Fibroblast of peridontal ligament (primary cell): ENCODE measurements around the gene VWA7.
"Not testable (repeated sequence)": the region's sequence is repeated elsewhere in the genome, so short reads cannot be mapped to it uniquely, and the experiment has no call there.

Source experiments
- DNase-seq: peaks from one replicate; pipeline ENCODE4 v3.0.0-alpha.2; 2010; ENCODE audit errors: extremely low read depth

Gene VWA7, protein sequence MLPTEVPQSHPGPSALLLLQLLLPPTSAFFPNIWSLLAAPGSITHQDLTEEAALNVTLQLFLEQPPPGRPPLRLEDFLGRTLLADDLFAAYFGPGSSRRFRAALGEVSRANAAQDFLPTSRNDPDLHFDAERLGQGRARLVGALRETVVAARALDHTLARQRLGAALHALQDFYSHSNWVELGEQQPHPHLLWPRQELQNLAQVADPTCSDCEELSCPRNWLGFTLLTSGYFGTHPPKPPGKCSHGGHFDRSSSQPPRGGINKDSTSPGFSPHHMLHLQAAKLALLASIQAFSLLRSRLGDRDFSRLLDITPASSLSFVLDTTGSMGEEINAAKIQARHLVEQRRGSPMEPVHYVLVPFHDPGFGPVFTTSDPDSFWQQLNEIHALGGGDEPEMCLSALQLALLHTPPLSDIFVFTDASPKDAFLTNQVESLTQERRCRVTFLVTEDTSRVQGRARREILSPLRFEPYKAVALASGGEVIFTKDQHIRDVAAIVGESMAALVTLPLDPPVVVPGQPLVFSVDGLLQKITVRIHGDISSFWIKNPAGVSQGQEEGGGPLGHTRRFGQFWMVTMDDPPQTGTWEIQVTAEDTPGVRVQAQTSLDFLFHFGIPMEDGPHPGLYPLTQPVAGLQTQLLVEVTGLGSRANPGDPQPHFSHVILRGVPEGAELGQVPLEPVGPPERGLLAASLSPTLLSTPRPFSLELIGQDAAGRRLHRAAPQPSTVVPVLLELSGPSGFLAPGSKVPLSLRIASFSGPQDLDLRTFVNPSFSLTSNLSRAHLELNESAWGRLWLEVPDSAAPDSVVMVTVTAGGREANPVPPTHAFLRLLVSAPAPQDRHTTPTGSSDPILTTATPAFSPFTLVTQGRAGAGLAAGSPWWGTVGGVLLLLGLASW

GRCh38 chr6:31776989-31777666 lies at the start of gene VWA7:
TSS of gene VWA7 (minus strand) at chr6:31777328. CDS start at chr6:31776779, 549 bp downstream.
- peak; percentile 38 for DNase-seq

GRCh38 chr6:31826793-31827285 lies 49.7 kb upstream of the VWA7 start:
- peak; percentile 93 for DNase-seq

DNA sequence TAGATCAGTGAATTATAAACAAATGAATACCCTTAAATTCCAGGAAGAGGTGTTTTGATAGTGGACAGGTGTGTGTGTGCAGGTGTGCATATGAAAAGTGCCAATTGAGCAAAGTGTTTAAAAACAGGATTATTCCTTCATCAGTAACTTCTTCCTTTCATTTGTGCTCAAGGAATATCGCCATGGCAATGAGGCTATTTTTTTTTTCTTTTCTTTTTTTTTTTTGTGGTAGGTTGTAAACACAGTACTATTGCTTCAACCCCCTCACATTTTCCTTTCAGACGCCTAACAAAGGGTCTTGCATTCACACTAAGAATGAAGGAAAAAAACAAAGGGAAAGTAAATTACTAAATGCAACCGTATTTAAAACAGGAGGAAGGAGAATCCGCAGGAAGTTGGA lies 48.4 kb upstream of the VWA7 start:
- no peak for DNase-seq

DNA sequence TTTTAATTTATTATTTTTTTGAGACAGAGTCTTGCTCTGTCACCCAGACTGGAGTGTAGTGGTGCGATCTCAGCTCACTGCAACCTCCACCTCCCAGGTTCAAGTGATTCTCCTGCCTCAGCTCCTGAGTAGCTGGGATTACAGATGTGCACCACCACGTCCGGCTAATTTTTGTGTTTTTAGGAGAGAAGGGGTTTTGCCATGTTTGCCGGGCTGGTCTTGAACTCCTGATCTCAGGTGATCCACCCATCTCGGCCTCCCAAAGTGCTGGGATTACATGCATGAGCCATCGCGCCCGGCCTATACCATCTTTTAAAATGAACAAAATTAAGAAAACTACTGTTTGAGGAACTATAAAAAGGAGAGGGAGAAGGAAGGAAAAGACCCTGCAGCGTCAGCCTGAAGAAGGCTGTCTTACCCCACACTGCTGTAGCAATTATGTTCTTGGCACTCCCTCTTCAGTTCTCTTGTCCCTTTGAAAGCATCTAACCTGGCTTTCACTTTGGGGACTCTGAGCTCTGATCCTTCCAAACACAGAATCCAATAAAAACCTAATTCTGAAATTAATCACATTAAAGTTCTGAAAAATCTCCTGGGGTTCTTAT lies 46.6 kb upstream of the VWA7 start:
- DNase-seq, result not testable (repeated sequence)

GRCh38 chr6:31822036-31822821 lies 45.1 kb upstream of the VWA7 start:
- DNase-seq, result peak; percentile 88

DNA sequence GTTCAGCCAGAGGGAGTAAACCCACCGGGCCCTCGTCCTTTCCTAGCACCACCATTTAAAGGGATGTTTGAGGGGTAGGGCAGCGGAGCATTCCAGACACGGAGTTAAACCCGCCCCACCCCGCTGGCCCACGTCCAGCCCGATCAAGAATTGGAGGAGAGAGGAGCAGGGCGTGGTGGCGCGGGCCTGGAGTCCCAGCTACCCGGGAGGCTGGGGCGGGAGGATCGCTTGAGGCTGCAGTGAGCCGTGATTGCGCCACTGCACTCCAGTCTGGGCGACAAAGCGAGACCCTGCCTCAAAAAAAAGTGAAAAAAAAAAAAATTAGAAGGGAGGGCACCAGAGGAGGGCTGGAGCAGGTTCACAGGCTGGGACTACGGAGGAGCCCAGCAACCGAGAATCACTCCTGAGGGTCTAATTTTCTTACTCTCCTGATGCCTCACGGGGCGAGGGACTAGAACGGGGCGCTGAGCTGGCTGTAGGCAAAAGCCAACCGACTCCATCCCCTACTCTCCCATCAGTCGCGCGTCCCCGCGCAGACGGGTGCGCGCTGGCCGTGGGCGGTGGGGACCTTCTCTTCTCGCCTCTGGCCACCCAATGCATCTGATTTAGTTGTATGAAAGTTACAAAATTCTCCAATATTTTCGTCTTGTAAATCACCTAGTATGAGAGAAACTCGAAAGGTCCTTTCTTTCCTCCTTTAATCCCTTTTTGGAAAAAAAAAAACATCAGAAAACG lies 44.3 kb upstream of the VWA7 start:
- DNase-seq, result no peak

GRCh38 chr6:31820399-31820798 lies 43.3 kb upstream of the VWA7 start:
- DNase-seq, result not testable (repeated sequence)

- no peak for DNase-seq
Observed at GRCh38 chr6:31819871-31820299, 42.8 kb upstream of the VWA7 start.

DNA sequence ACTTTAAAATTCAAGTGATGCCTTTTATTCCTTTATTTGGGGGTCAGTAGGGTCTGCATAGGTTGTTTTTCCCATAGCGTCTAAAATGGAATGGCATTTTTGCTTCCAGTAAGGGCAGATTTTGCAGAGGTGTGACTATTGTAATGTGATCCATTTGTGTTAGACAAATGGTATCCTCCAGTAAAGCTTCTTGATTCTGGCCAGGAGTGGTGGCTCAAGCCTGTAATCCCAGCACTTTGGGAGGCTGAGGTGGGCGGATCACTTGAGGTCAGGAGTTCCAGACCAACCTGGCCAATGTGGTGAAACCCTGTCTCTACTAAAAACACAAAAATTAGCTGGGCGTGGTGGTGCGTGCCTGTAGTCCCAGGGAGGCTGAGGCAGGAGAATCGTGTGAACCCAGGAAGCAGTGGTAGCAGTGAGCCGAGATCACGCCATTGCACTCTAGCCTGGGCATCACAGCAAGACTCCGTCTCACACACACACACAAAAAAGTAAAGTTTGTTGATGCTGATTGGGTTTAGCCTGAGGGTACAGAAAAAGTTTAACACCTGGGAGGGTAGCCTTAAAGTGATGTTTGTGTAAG lies 40.9 kb upstream of the VWA7 start:
- not testable (repeated sequence) for DNase-seq

DNA sequence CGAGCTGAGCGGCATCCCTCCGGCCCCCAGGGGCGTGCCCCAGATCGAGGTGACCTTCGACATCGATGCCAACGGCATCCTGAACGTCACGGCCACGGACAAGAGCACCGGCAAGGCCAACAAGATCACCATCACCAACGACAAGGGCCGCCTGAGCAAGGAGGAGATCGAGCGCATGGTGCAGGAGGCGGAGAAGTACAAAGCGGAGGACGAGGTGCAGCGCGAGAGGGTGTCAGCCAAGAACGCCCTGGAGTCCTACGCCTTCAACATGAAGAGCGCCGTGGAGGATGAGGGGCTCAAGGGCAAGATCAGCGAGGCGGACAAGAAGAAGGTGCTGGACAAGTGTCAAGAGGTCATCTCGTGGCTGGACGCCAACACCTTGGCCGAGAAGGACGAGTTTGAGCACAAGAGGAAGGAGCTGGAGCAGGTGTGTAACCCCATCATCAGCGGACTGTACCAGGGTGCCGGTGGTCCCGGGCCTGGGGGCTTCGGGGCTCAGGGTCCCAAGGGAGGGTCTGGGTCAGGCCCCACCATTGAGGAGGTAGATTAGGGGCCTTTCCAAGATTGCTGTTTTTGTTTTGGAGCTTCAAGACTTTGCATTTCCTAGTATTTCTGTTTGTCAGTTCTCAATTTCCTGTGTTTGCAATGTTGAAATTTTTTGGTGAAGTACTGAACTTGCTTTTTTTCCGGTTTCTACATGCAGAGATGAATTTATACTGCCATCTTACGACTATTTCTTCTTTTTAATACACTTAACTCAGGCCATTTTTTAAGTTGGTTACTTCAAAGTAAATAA lies 40.2 kb upstream of the VWA7 start:
- DNase-seq, result not testable (repeated sequence)

- peak; percentile 96 for DNase-seq
Observed at GRCh38 chr6:31815025-31815838, 38.1 kb upstream of the VWA7 start, which contains the start of the genes HSPA1A and HSPA1L. TSS of gene HSPA1A (plus strand) at chr6:31815543. CDS start at chr6:31815757, 214 bp downstream. TSS of gene HSPA1L (minus strand) at chr6:31815283. CDS start at chr6:31811972, 3,311 bp downstream.

DNA sequence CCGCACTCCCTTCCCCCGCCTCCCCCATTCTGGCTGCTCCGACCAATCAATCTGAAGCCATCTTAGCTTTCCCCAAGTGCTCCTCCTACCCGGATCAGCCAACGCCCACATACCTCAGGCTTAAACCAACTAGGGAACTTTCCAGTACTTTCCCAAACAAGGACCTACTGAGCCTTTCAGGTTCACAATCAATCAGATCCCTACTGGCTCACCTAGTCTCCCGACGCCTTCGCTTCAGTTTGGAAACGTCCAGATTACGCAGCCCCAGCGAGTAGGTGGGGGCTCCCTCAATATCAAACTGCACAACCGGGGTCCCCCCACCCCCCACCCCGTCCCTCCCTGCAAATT lies 37.5 kb upstream of the VWA7 start:
- peak; percentile 98 for DNase-seq

- DNase-seq, result no peak
Observed at GRCh38 chr6:31813465-31813849, 36.3 kb upstream of the VWA7 start.

- DNase-seq, result no peak
Observed at GRCh38 chr6:31811645-31812044, 34.5 kb upstream of the VWA7 start.

DNA sequence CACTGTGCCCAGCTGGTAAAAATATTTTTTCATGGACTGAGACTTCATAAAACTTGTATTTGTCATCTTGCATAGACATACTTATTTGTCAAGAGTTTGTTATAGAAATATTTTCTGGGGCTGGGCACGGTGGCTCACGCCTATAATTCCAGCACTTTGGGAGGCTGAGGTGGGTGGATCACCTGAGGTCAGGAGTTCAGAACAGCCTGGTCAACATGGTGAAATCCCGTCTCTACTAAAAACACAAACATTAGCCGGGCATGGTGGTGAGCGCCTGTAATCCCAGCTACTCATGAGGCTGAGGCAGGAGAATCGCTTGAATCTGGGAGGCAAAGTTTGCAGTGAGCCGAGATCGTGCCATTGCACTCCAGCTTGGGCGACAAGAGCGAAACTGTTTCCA lies 31.5 kb upstream of the VWA7 start:
- not testable (repeated sequence) for DNase-seq

- DNase-seq, result peak; percentile 96
Observed at GRCh38 chr6:31806470-31807272, 29.5 kb upstream of the VWA7 start, which contains the start of gene LSM2. TSS of gene LSM2 (minus strand) at chr6:31806966. CDS start at chr6:31806757, 209 bp downstream.
